D341Med (cell line): ENCODE results near the gene CFAP99.
A peak's percentile ranks its signal among the peaks of the same experiment; 100 is the strongest.
"Not testable (repeated sequence)": the region's sequence is repeated elsewhere in the genome, so short reads cannot be mapped to it uniquely, and the experiment has no call there.

ENCODE experiments used
- DNase-seq: peaks from one replicate; pipeline ENCODE4 v3.0.0; 2012; ENCODE audit warnings: low spot score

CFAP99 gene

GRCh38 chr4:2449051-2449450 is 30.3 kb downstream of the CFAP99 start:
- no peak for DNase-seq

- DNase-seq, result peak; percentile 15
Measured at GRCh38 chr4:2449511-2450392, 31.0 kb downstream of the CFAP99 start.

GRCh38 chr4:2450394-2451035 is 31.8 kb downstream of the CFAP99 start:
- DNase-seq, result peak; percentile 26

GRCh38 chr4:2451036-2451520 is 32.3 kb downstream of the CFAP99 start:
- DNase-seq, result peak; percentile 20

GRCh38 chr4:2451821-2452785 is 33.3 kb downstream of the CFAP99 start:
- DNase-seq, result peak; percentile 32

GRCh38 chr4:2457481-2458295 is 38.9 kb downstream of the CFAP99 start:
- no peak for DNase-seq

GRCh38 chr4:2458546-2459491 is 40.1 kb downstream of the CFAP99 start:
- no peak for DNase-seq

GRCh38 chr4:2459589-2460349 is 41.0 kb downstream of the CFAP99 start:
- no peak for DNase-seq

- DNase-seq, result no peak
Measured at GRCh38 chr4:2461246-2461960, 42.6 kb downstream of the CFAP99 start.

GRCh38 chr4:2462218-2462991 is 43.6 kb downstream of the CFAP99 start:
- DNase-seq, result peak; percentile 94

- no peak for DNase-seq
Measured at GRCh38 chr4:2462992-2463762, 44.4 kb downstream of the CFAP99 start.

- DNase-seq, result no peak
Measured at GRCh38 chr4:2465032-2465431, 46.3 kb downstream of the CFAP99 start.

- DNase-seq, result not testable (repeated sequence)
Measured at GRCh38 chr4:2465544-2465943, 46.8 kb downstream of the CFAP99 start.

- peak; percentile 97 for DNase-seq
Measured at GRCh38 chr4:2468456-2469191, 49.9 kb downstream of the CFAP99 start, which contains the start of gene RNF4. RNF4 (plus strand) TSS chr4:2469106; CDS start chr4:2490494, 21,388 bp downstream.

- DNase-seq, result peak; percentile 76
Measured at GRCh38 chr4:2469192-2469984, 50.6 kb downstream of the CFAP99 start.
